ENCODE measurements around the gene VPS16. TPM values are rescaled to one million over a fixed set of nuclear protein-coding genes. Genes with fewer than 3 reads are reported as not detected.

VPS16 gene
- total and polyA plus RNA-seq, 2 donors (not counting 1 experiment from before 2014, with no cell fraction given), result 32.9 to 46.1 TPM

DNA sequence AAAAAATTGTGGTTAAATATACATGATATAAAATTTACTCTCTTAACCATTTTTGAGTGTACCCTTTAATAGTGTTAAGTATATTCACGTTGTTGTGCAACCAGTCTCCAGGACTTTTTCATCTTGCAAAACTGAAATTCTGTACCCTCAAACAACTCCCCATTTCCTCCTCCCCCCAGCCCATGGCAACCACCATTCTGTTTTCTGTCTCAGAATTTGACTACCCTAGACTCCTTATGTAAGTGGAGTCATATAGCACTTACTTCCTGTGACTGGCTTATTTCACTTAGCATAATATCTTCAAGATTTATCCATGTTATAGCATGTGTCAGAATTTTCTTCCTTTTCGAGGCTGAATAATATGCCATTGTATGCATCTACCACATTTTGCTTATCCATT, 5.1 kb downstream of the VPS16 start:
- no peaks in the 10 kb centered on the region for H3K4me1 ChIP-seq (ENCODE audit: control insufficient read depth, extremely low read depth, insufficient read depth, low read length)
- H4K20me1 ChIP-seq (ENCODE audit: control insufficient read depth, extremely low read depth, insufficient read depth, low read length), result no peaks in the 10 kb centered on the region
- H3K27ac ChIP-seq (ENCODE audit: insufficient read depth, low read length), result no peak overlapping the region
- peaks cover 4% of the 10 kb centered on the region for H3K36me3 ChIP-seq (ENCODE audit: control insufficient read depth, insufficient read depth, low read length)
- H3K4me3 ChIP-seq (replicated peaks in 1 of 4; ENCODE audit: control extremely low read depth in 1 of 4, insufficient read depth in 1 of 4, low read depth in 3 of 4, low read length in 4 of 4), result no peak overlapping the region
- DNase-seq (ENCODE audit: low read depth in 2 of 2), result no peak
- TF ChIP-seq CTCF (conservative IDR thresholded peaks at IDR 0.05 in 1 of 2, IDR thresholded peaks at IDR 0.05 in 1 of 2; ENCODE audit: low read depth in 1 of 2, low read length in 2 of 2), result no peak
- TF ChIP-seq EZH2 (IDR thresholded peaks at IDR 0.05; ENCODE audit: low read length, missing control alignments), result no peak
- no peak overlapping the region for H2AFZ ChIP-seq (ENCODE audit: low read length)
- peaks cover 11% of the 10 kb centered on the region for H3K79me2 ChIP-seq (ENCODE audit: control insufficient read depth, insufficient read depth, low read length)
- no peak overlapping the region for H3K4me2 ChIP-seq (ENCODE audit: extremely low read depth, insufficient read depth, low read length)
- H3K27me3 ChIP-seq (ENCODE audit: control insufficient read depth, insufficient read depth, low read length), result no peaks in the 10 kb centered on the region
- no peaks in the 10 kb centered on the region for H3K9me3 ChIP-seq (ENCODE audit: control insufficient read depth, insufficient read depth, low read depth, low read length)
- no peak overlapping the region for H3K9ac ChIP-seq (ENCODE audit: insufficient read depth, low read length)

DNA sequence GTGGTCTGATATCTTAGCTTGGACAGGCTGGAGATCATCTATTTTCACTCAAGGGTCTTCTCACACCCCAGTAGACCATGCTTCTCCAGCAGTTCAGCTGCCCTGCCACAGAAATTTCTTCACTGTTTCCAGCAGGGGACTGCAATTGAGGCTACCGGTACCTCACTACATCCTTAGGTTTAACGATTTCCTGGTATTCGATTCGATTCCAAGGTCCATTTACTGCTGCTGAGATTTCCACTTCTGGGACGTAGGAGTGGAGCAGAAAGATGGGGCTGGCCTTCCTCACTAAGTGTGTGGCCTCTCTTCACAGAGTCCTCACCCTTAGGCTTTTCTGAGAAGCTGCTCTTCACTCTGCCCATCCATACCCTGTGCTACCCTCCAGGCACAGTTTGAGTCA, 6.2 kb downstream of the VPS16 start:
- TF ChIP-seq CTCF (conservative IDR thresholded peaks at IDR 0.05 in 1 of 2, IDR thresholded peaks at IDR 0.05 in 1 of 2; ENCODE audit: low read depth in 1 of 2, low read length in 2 of 2) (no peak), EZH2 (IDR thresholded peaks at IDR 0.05; ENCODE audit: low read length, missing control alignments) (no peak)
- Histone ChIP-seq H4K20me1 (ENCODE audit: control insufficient read depth, extremely low read depth, insufficient read depth, low read length) (no peaks in the 10 kb centered on the region), H3K9ac (ENCODE audit: insufficient read depth, low read length) (no peak overlapping the region), H3K4me3 (replicated peaks in 1 of 4; ENCODE audit: control extremely low read depth in 1 of 4, insufficient read depth in 1 of 4, low read depth in 3 of 4, low read length in 4 of 4) (no peak overlapping the region), H3K27me3 (ENCODE audit: control insufficient read depth, insufficient read depth, low read length) (no peaks in the 10 kb centered on the region), H3K4me2 (ENCODE audit: extremely low read depth, insufficient read depth, low read length) (no peak overlapping the region), H2AFZ (ENCODE audit: low read length) (no peak overlapping the region), H3K9me3 (ENCODE audit: control insufficient read depth, insufficient read depth, low read depth, low read length) (no peaks in the 10 kb centered on the region), H3K27ac (ENCODE audit: insufficient read depth, low read length) (no peak overlapping the region), H3K79me2 (ENCODE audit: control insufficient read depth, insufficient read depth, low read length) (peaks cover 9% of the 10 kb centered on the region), H3K36me3 (ENCODE audit: control insufficient read depth, insufficient read depth, low read length) (peaks cover 4% of the 10 kb centered on the region), H3K4me1 (ENCODE audit: control insufficient read depth, extremely low read depth, insufficient read depth, low read length) (no peaks in the 10 kb centered on the region)
- no peak for DNase-seq (ENCODE audit: low read depth in 2 of 2)

GRCh38 chr20:2847802-2848201, 7.3 kb downstream of the VPS16 start:
- Histone ChIP-seq H3K4me1 (ENCODE audit: control insufficient read depth, extremely low read depth, insufficient read depth, low read length) (no peaks in the 10 kb centered on the region), H3K36me3 (ENCODE audit: control insufficient read depth, insufficient read depth, low read length) (peaks cover 4% of the 10 kb centered on the region), H3K79me2 (ENCODE audit: control insufficient read depth, insufficient read depth, low read length) (no peaks in the 10 kb centered on the region), H3K9me3 (ENCODE audit: control insufficient read depth, insufficient read depth, low read depth, low read length) (no peaks in the 10 kb centered on the region), H3K27me3 (ENCODE audit: control insufficient read depth, insufficient read depth, low read length) (no peaks in the 10 kb centered on the region), H3K4me2 (ENCODE audit: extremely low read depth, insufficient read depth, low read length) (no peak overlapping the region), H3K27ac (ENCODE audit: insufficient read depth, low read length) (no peak overlapping the region), H2AFZ (ENCODE audit: low read length) (no peak overlapping the region), H3K4me3 (replicated peaks in 1 of 4; ENCODE audit: control extremely low read depth in 1 of 4, insufficient read depth in 1 of 4, low read depth in 3 of 4, low read length in 4 of 4) (no peak overlapping the region), H4K20me1 (ENCODE audit: control insufficient read depth, extremely low read depth, insufficient read depth, low read length) (no peaks in the 10 kb centered on the region), H3K9ac (ENCODE audit: insufficient read depth, low read length) (no peak overlapping the region)
- TF ChIP-seq EZH2 (IDR thresholded peaks at IDR 0.05; ENCODE audit: low read length, missing control alignments), result no peak
- no peak for TF ChIP-seq CTCF (conservative IDR thresholded peaks at IDR 0.05 in 1 of 2, IDR thresholded peaks at IDR 0.05 in 1 of 2; ENCODE audit: low read depth in 1 of 2, low read length in 2 of 2)
- no peak for DNase-seq (ENCODE audit: low read depth in 2 of 2)

All from fibroblast of lung (primary cell).